ENCODE data around the gene SLC9A9.

GRCh38 chr3:143831994-143832393 is 16.3 kb downstream of the SLC9A9 start:
- TF ChIP-seq CTCF (IDR thresholded peaks at IDR 0.05; ENCODE audit: insufficient read depth, low read length) = no peak
- TF ChIP-seq POLR2AphosphoS5 (IDR thresholded peaks at IDR 0.05; ENCODE audit: low read depth) = no peak

Data from HL-60 (cell line).